RWPE2 (cell line): Measurements from ENCODE around the gene EPN1.

ENCODE experiments used
- ATAC-seq: fragments of 200-7000 bp; cut with Tn5 transposase; 3 replicates; pipeline ENCODE4 v1.9.1; 2021; ENCODE audit warnings: low read depth
- DNase-seq: peaks from one replicate; pipeline ENCODE4 v3.0.0-alpha.2; 2020; ENCODE audit warnings: low spot score
- H3K27ac ChIP-seq: fragments of 450-650 bp; 2 replicates; pipeline ENCODE4 v1.5.1; 2017; ENCODE audit warnings: mild to moderate bottlenecking; ENCODE audit not compliant: poor library complexity, severe bottlenecking
- H3K27me3 ChIP-seq: fragments of 250-450 bp; sonication (Bioruptor Pico); 2 replicates; pipeline ENCODE4 v1.5.1; 2021; ENCODE audit warnings: mild to moderate bottlenecking, moderate library complexity; ENCODE audit not compliant: insufficient read depth, poor library complexity, severe bottlenecking
- H3K36me3 ChIP-seq: fragments of 250-450 bp; sonication (Bioruptor Pico); 2 replicates; pipeline ENCODE4 v1.5.1; 2020; ENCODE audit warnings: low read depth, mild to moderate bottlenecking, moderate library complexity
- H3K4me1 ChIP-seq: fragments of 250-450 bp; sonication (Bioruptor Pico); 2 replicates; pipeline ENCODE4 v1.5.1; 2021; ENCODE audit warnings: mild to moderate bottlenecking, moderate library complexity; ENCODE audit not compliant: insufficient read depth, poor library complexity, severe bottlenecking
- H3K4me3 ChIP-seq: fragments of 250-450 bp; sonication (Bioruptor Pico); 2 replicates; pipeline ENCODE4 v1.5.1; 2021; ENCODE audit warnings: mild to moderate bottlenecking, moderate library complexity; ENCODE audit not compliant: severe bottlenecking
- H3K9me3 ChIP-seq: fragments of 250-450 bp; sonication (Bioruptor Pico); 2 replicates; pipeline ENCODE4 v1.5.1; 2021; ENCODE audit warnings: mild to moderate bottlenecking, moderate library complexity; ENCODE audit not compliant: severe bottlenecking
- CTCF ChIP-seq: fragments of 450-650 bp; IDR thresholded peaks from one replicate; pipeline ENCODE4 v1.5.1; 2017; ENCODE audit warnings: mild to moderate bottlenecking, moderate library complexity; ENCODE audit not compliant: poor library complexity, severe bottlenecking

EPN1 gene

DNA sequence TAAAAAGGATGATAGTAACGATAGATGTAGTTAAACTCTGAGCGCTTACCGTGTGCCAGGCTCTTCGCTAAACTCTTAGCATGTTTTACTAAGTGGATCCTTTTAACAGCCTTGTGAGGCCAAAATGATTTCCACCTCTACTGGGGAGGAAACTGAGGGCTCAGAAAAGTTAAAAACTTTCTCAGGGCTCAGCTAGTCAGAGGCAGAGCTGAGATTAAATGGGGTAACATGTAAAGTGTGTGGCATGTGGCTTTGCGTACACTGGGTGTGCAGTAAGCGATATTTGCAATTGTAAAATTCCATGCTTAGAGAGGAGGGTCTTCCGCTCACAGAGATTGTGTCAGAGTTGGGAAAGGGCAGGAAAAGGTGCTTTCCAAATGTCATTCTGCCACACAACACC, 18.5 kb upstream of the EPN1 start:
- H3K36me3 ChIP-seq, result peaks cover 42% of the 10 kb centered on the region
- peak overlapping the region; percentile 78 for H3K4me3 ChIP-seq
- DNase-seq (no peak), ATAC-seq (no peak)
- no peak for TF ChIP-seq CTCF
- H3K9me3 ChIP-seq, result no peaks in the 10 kb centered on the region
- no peaks in the 10 kb centered on the region for H3K27me3 ChIP-seq
- H3K4me1 ChIP-seq, result peaks cover 4% of the 10 kb centered on the region
- H3K27ac ChIP-seq, result peak overlapping the region; percentile 93

DNA sequence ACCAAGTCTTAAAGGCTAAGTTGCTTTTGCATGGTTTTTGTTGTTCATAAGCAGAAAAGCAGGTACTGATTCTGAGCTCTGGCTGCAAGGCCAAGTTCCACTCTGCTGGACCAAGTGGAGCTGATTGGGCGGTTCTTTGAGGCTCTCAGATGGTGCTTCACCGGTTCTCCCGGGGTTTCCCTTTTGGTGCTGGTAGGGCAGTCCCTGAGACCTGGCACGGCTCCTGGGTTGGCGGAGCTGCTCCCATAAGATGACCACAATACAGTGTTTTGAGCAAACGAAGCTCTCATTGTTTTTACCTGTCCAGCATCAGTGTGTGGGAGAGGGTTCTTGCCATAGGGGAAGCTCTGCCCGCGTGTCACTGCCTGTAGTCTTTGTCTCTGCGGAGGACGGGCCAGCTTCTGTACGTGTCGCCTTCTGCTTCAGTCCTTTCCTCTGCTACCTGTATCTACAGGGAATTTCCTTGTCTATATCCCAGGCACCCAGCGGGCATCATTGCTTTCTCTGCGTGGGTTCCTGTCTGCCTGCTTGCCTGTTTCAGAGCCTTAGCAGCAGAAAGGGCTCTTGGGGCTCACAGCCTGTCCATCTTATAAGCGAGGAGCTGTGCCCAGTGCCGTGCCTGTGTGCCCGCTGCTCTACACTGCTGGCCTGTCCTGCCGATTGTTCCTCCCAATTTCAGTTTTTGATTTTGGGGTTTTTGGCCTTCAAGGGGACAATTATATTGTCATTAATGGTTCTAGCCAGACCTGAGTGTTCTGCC, 17.9 kb upstream of the EPN1 start:
- peak; percentile 42 for DNase-seq
- Histone ChIP-seq H3K4me1 (peaks cover 4% of the 10 kb centered on the region), H3K4me3 (peak overlapping the region; percentile 78), H3K9me3 (no peaks in the 10 kb centered on the region), H3K27ac (peak overlapping the region; percentile 93), H3K27me3 (no peaks in the 10 kb centered on the region), H3K36me3 (peaks cover 47% of the 10 kb centered on the region)
- no peak for TF ChIP-seq CTCF
- no peak for ATAC-seq

DNA sequence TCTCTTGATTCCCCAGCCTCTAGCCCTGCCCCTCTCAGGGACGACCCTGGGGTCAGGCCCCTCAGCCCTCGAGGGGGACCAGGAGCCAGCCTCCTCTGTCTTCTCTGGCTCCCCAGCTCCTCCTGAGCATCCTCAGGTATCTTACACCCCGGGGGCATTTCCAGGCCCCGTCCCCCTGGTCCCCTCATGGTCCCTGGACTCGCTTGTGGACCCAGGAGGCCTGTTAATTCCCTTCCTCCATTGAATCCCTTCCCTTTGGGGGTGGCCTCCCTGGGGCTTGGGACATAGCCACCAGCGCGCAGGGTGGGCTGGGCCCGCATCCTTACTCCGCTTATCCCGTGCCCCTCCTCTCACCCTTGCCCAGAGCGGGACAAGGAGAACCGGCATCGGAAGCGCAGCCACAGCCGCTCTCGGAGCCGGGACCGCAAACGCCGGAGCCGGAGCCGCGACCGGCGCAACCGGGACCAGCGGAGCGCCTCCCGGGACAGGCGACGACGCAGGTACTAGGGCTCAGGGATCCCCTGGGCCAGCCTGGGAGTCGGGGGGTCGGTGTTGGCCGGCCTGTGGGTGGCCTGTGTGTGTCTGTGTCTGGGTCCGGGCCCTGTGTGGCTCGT, 16.1 kb upstream of the EPN1 start:
- H3K27me3 ChIP-seq, result no peaks in the 10 kb centered on the region
- TF ChIP-seq CTCF, result no peak
- no peaks in the 10 kb centered on the region for H3K9me3 ChIP-seq
- no peak overlapping the region for H3K27ac ChIP-seq
- no peak overlapping the region for H3K4me3 ChIP-seq
- no peak for ATAC-seq
- peak; percentile 41 for DNase-seq
- H3K4me1 ChIP-seq, result peaks cover 4% of the 10 kb centered on the region
- H3K36me3 ChIP-seq, result peaks cover 63% of the 10 kb centered on the region

DNA sequence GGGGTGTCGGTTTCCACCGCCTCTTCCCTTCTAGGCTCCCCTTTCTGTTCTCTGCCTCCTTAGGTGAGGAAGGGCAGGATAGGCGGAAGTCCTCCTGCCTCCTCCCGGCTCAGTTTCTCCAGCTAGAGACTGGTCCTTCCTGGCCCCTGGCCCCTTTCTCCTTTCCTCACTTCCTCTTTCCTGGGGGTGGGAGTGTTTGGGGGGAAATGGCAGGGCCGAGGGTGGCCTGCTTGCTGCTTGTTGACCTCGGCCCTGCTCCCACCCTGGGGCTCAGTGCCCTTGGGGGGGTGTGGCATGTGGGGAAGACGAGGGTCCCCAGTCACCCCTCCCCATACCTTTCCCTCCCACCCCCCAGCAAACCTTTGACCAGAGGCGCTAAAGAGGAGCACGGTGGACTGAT, 15.2 kb upstream of the EPN1 start:
- H3K4me3 ChIP-seq, result no peak overlapping the region
- H3K27ac ChIP-seq, result no peak overlapping the region
- DNase-seq (no peak), ATAC-seq (no peak)
- peaks cover 72% of the 10 kb centered on the region for H3K36me3 ChIP-seq
- no peak for TF ChIP-seq CTCF
- H3K4me1 ChIP-seq, result peaks cover 4% of the 10 kb centered on the region
- H3K9me3 ChIP-seq, result no peaks in the 10 kb centered on the region
- no peaks in the 10 kb centered on the region for H3K27me3 ChIP-seq

GRCh38 chr19:55660404-55660803, 14.6 kb upstream of the EPN1 start:
- ATAC-seq (no peak), DNase-seq (no peak)
- Histone ChIP-seq H3K27me3 (no peaks in the 10 kb centered on the region), H3K4me1 (peaks cover 4% of the 10 kb centered on the region), H3K4me3 (no peak overlapping the region), H3K9me3 (no peaks in the 10 kb centered on the region), H3K36me3 (peaks cover 74% of the 10 kb centered on the region), H3K27ac (no peak overlapping the region)
- no peak for TF ChIP-seq CTCF
